ENCODE measurements around the gene ITPR1.

- TF ChIP-seq ZNF274 (IDR thresholded peaks at IDR 0.05; ENCODE audit: low read depth, low read length) (no peak), YY1 (IDR thresholded peaks at IDR 0.05; ENCODE audit: insufficient read depth, insufficient read length) (no peak)
These were observed 1.1 kb downstream of the ITPR1 start for GRCh38 chr3:4493941-4494894.
